ENCODE data around the gene GPBAR1. TPM values are rescaled to one million over a fixed set of nuclear protein-coding genes. Genes with fewer than 3 reads are reported as not detected.

GPBAR1 gene
- total RNA-seq, 1 donor, result not detected

DNA sequence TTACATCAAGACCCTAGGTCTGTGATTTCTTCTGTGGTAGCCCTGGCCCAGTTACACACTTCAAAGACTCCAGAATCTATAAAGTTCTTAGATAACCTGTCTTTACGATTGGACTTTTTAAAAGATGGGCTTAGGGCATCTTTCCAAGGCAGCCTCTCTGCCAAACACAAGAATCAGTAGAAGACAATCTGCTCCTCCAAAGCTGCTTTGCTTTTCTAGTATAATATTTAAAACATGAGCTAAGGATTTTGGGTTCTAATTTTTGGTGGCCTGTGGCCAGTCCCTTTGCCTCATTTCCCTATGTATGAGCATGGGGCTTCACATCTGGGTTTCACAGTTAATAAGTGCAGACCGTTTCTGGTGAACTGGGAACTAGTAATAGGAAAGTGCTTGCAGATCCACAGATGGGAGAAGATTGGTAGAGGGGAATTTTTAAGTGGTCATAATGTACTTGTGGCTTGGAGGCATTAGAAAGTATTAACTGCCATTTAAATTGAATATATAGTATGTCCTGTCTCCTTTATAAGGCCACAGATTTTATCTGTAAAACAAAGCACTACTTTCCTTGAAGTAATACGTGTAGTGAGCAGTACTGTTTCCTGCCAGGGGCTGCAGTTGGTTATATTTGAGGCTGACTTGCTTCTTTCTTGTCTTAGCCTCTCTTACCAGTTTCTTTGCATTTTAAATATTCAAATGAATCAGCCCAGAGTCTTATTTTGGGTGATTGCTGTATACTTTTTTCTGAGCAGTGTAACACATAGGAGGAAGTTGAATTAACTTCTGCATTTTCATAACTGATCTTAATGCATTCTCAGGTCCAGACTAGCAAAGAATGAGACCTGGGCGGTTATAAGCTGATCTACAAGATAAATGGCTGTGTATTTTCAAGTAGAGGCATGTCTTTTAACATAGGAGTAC is 42.3 kb upstream of the GPBAR1 start:
- TF ChIP-seq, protein P1, sequence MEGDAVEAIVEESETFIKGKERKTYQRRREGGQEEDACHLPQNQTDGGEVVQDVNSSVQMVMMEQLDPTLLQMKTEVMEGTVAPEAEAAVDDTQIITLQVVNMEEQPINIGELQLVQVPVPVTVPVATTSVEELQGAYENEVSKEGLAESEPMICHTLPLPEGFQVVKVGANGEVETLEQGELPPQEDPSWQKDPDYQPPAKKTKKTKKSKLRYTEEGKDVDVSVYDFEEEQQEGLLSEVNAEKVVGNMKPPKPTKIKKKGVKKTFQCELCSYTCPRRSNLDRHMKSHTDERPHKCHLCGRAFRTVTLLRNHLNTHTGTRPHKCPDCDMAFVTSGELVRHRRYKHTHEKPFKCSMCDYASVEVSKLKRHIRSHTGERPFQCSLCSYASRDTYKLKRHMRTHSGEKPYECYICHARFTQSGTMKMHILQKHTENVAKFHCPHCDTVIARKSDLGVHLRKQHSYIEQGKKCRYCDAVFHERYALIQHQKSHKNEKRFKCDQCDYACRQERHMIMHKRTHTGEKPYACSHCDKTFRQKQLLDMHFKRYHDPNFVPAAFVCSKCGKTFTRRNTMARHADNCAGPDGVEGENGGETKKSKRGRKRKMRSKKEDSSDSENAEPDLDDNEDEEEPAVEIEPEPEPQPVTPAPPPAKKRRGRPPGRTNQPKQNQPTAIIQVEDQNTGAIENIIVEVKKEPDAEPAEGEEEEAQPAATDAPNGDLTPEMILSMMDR (IDR thresholded peaks at IDR 0.05; ENCODE audit: insufficient read depth, low read depth, low read length), result no peak
- DNase-seq (ENCODE audit: low read depth), result no peak
- peak overlapping the region; percentile 96 for H3K4me3 ChIP-seq (ENCODE audit: low read depth, low read length)

DNA sequence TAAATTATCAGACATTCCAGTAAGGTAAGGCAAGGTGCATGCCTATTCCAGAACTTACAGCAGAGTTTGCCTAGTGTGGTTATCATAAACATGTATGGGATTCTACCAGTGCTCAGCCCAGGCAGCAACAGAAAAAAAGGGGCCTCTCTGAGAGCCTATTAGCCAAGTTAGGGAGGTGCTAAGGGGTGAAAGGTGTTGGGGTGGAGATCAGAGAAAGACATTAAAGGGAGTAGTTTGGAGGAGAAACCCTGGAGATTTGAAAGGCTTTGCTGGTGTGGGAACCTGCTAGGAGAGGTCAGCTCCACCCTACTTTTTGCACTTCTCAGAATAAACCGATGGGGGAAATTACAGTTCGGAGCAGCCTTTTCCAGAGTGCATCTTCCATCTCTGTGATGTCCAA is 40.9 kb upstream of the GPBAR1 start:
- TF ChIP-seq, protein P1 (IDR thresholded peaks at IDR 0.05; ENCODE audit: insufficient read depth, low read depth, low read length), result no peak
- no peak for DNase-seq (ENCODE audit: low read depth)
- peak overlapping the region; percentile 96 for H3K4me3 ChIP-seq (ENCODE audit: low read depth, low read length)

DNA sequence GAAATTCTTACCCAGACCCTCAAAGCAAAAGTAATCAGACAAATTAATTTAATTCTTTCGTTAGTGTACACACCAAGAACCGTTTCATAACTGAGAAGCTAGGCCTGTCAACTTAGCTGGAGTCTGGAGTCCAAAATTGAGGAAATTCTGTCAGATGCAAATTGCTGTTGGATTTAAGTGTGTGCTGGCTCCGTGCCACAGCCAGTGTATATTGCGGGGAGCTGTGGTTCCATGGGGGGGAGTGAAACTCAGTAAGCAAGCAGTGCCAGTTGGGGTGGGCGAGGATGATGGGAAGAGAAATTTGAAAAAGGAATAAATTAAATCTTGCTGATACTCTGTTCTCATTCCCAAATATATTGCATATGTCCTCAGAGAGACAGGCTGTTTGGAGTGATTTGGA is 39.8 kb upstream of the GPBAR1 start:
- H3K4me3 ChIP-seq (ENCODE audit: low read depth, low read length), result no peak overlapping the region
- DNase-seq (ENCODE audit: low read depth), result no peak
- TF ChIP-seq, protein P1 (IDR thresholded peaks at IDR 0.05; ENCODE audit: insufficient read depth, low read depth, low read length), result no peak

DNA sequence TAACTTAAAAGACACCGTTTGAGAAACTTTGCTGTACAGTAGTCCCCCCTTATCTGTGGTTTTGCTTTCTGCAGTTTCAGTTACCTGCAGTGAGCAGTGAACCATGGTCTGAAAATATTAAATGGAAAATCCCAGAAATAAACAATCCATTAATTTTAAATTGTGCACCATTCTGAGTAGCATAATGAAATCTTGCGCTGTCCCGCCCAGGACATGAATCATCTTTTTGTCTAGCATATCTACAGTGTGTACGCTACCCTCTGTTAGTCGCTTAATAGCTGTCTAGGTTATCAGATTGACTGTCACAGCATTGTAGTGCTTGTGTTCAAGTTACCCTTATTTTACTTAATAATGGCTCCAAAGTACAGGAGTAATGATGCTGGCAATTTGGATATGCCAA is 37.8 kb upstream of the GPBAR1 start:
- TF ChIP-seq, protein P1 (IDR thresholded peaks at IDR 0.05; ENCODE audit: insufficient read depth, low read depth, low read length), result no peak
- DNase-seq (ENCODE audit: low read depth), result no peak
- no peak overlapping the region for H3K4me3 ChIP-seq (ENCODE audit: low read depth, low read length)

DNA sequence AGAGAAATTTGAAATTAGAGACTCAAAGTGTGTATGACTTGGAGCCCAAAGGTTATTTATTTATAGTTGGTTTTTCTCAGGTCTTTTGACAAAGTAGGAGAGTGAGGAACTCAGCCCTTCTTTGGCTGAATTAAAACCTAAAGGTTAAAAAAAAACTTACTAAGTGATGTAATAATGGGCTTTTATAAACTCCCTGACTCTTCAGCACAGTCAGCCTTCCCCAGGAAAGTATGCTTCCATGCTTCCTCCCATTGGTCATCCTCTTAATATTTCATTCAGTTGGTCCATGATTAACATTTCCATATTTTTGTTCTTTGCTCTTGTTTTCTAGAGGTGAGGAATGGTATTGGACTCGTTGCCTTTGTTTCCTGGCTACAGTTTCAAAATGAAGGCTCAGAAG is 36.6 kb upstream of the GPBAR1 start:
- TF ChIP-seq, protein P1 (IDR thresholded peaks at IDR 0.05; ENCODE audit: insufficient read depth, low read depth, low read length), result no peak
- DNase-seq (ENCODE audit: low read depth), result no peak
- no peak overlapping the region for H3K4me3 ChIP-seq (ENCODE audit: low read depth, low read length)

DNA sequence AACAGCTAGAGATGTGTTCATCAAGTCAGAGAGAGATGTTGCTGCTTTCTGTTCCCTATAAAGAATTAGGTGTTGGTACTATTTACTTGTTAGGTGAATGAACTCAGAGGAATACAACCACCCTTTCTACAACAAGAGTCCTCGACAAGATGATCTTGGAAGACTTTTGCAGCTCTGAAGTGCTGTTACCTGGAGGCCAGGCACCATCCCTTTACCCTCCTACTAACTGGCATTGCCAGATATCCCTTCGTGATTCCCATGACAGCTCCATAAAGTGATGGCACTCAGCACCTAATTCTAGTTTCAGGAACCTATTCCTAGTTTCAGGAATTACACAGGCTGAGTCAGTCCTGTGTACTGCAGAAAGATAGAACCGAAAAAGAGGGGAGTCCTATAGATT is 33.9 kb upstream of the GPBAR1 start:
- TF ChIP-seq, protein P1 (IDR thresholded peaks at IDR 0.05; ENCODE audit: insufficient read depth, low read depth, low read length), result no peak
- no peak overlapping the region for H3K4me3 ChIP-seq (ENCODE audit: low read depth, low read length)
- no peak for DNase-seq (ENCODE audit: low read depth)

Data from fibroblast of villous mesenchyme (primary cell).